Nephron progenitor cell (in vitro differentiated cells): ENCODE measurements around the gene CLDN24.
A peak's percentile ranks its signal among the peaks of the same experiment; 100 is the strongest.

Experiments
- DNase-seq: peaks from one replicate; pipeline ENCODE4 v3.0.0; 2021
- H3K27ac Mint-ChIP-seq: 2 replicates; pipeline ENCODE4 v1.8.0; 2021; ENCODE audit warnings: mild to moderate bottlenecking, moderate library complexity, mixed read lengths
- H3K27me3 Mint-ChIP-seq: 2 replicates; pipeline ENCODE4 v1.8.0; 2021; ENCODE audit warnings: mild to moderate bottlenecking, low read depth, mixed read lengths; ENCODE audit not compliant: poor library complexity
- H3K36me3 Mint-ChIP-seq: 2 replicates; pipeline ENCODE4 v1.8.0; 2021; ENCODE audit warnings: low read depth, mixed read lengths
- H3K4me1 Mint-ChIP-seq: 2 replicates; pipeline ENCODE4 v1.8.0; 2021; ENCODE audit warnings: mixed read lengths
- H3K4me3 Mint-ChIP-seq: 2 replicates; pipeline ENCODE4 v1.8.0; 2021; ENCODE audit warnings: mild to moderate bottlenecking, moderate library complexity, mixed read lengths
- H3K9me3 Mint-ChIP-seq: 2 replicates; pipeline ENCODE4 v1.8.0; 2021; ENCODE audit warnings: mild to moderate bottlenecking, moderate library complexity, mixed read lengths
- TF ChIP-seq, protein P1 (sequence below): fragments of 200-600 bp; sonication (generic); IDR thresholded peaks from 2 replicates; pipeline ENCODE4 v1.5.0; 2021; ENCODE audit warnings: antibody characterized with exemption

CLDN24 gene

DNA sequence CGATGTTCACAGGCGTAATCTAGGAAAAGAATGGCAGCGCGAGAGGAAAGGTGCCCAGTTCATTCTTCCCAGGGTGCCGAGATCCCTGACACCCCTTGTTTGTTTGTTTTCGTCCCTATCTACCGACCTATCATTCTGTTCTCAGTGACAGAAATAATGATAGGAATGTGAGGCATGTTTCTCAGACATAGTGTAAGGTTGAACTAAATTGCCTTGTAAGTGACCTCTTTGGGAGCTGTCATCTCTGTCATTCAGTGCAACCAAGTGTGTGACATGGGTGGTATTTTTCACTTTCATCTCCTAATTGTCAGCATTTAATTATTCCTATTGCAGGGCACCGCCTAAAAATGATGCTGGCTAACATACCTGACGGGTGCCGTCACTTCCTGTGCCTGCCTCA is 26.5 kb downstream of the CLDN24 start:
- no peak overlapping the region for H3K4me3 Mint-ChIP-seq

DNA sequence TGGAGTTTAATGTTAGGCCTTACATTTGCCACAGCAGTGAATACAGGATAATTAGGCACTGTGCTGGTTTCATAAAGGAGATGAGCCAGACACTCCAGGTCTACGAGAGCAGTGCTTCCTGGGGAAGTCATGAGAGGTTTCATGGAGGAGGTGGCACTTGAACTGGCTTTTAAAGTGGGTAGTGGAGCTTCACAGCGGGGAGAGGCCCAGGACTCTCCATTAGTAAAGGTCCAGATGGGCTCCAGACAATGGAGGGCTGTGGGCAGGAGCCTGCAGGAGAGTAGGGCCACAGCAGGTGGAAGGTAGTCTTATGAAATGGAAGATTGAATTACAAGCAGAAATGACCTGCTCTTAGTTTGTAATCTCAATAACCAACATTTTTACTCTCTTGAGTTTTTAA is 31.2 kb downstream of the CLDN24 start:
- no peak for DNase-seq
- Mint-ChIP-seq H3K27me3 (peaks cover 6% of the 10 kb centered on the region), H3K9me3 (no peaks in the 10 kb centered on the region), H3K27ac (no peak overlapping the region), H3K36me3 (peaks cover 83% of the 10 kb centered on the region), H3K4me1 (no peaks in the 10 kb centered on the region), H3K4me3 (no peak overlapping the region)
- TF ChIP-seq, protein P1, sequence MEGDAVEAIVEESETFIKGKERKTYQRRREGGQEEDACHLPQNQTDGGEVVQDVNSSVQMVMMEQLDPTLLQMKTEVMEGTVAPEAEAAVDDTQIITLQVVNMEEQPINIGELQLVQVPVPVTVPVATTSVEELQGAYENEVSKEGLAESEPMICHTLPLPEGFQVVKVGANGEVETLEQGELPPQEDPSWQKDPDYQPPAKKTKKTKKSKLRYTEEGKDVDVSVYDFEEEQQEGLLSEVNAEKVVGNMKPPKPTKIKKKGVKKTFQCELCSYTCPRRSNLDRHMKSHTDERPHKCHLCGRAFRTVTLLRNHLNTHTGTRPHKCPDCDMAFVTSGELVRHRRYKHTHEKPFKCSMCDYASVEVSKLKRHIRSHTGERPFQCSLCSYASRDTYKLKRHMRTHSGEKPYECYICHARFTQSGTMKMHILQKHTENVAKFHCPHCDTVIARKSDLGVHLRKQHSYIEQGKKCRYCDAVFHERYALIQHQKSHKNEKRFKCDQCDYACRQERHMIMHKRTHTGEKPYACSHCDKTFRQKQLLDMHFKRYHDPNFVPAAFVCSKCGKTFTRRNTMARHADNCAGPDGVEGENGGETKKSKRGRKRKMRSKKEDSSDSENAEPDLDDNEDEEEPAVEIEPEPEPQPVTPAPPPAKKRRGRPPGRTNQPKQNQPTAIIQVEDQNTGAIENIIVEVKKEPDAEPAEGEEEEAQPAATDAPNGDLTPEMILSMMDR: no peak

More for the DNA sequence above, 26.5 kb downstream of the CLDN24 start:
- H3K27ac Mint-ChIP-seq: peak overlapping the region; percentile 54
- H3K9me3 Mint-ChIP-seq: no peaks in the 10 kb centered on the region
- no peak for DNase-seq
- H3K27me3 Mint-ChIP-seq: peaks cover 3% of the 10 kb centered on the region
- TF ChIP-seq, protein P1: no peak
- peaks cover 78% of the 10 kb centered on the region for H3K36me3 Mint-ChIP-seq
- peaks cover 8% of the 10 kb centered on the region for H3K4me1 Mint-ChIP-seq

DNA sequence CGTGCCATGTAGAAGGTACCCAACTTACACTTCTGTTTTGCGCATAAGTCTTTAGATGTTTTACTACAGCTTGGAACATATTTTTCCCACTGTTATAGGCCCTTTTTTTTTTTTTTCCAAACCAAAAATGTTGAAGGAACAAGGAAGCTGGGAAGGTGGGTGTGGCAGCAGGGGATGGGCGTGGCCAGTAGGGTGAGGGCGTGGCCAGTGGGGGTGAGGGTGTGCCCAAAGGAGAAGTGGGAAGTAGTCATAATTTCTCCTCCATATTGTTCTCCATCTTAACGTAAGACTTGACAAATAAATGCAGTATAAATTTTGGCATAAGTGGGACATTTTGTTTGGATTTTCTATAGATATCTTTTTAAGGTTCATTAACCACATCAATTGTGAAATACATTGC is 32.5 kb downstream of the CLDN24 start:
- peaks cover 73% of the 10 kb centered on the region for H3K36me3 Mint-ChIP-seq
- peaks cover 6% of the 10 kb centered on the region for H3K27me3 Mint-ChIP-seq
- TF ChIP-seq, protein P1: no peak
- DNase-seq: no peak
- H3K4me1 Mint-ChIP-seq: no peaks in the 10 kb centered on the region
- no peaks in the 10 kb centered on the region for H3K9me3 Mint-ChIP-seq
- no peak overlapping the region for H3K4me3 Mint-ChIP-seq
- no peak overlapping the region for H3K27ac Mint-ChIP-seq

DNA sequence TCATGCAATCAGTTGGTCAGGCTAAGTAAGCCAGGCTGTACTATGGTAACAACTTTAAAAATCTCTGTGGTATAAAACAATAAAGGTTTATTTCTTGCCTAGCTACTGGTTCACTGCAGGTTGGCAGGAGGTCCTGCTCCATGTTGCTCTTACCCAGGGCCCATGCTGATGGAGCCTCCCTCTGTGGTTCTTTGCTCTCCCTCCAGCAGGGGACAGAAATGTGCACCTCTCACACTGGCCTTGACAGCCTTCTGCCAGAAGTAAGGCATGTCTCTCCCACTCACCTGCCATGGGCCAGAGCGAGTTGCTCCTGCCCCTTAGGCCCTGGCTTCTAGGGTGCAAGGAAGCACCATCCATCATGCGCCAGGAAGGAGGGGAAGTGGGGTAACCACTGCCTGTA is 33.3 kb downstream of the CLDN24 start:
- H3K27ac Mint-ChIP-seq: peak overlapping the region; percentile 90
- no peak overlapping the region for H3K4me3 Mint-ChIP-seq
- no peaks in the 10 kb centered on the region for H3K4me1 Mint-ChIP-seq
- no peaks in the 10 kb centered on the region for H3K9me3 Mint-ChIP-seq
- DNase-seq: no peak
- H3K36me3 Mint-ChIP-seq: peaks cover 73% of the 10 kb centered on the region
- peaks cover 6% of the 10 kb centered on the region for H3K27me3 Mint-ChIP-seq
- TF ChIP-seq, protein P1: no peak

DNA sequence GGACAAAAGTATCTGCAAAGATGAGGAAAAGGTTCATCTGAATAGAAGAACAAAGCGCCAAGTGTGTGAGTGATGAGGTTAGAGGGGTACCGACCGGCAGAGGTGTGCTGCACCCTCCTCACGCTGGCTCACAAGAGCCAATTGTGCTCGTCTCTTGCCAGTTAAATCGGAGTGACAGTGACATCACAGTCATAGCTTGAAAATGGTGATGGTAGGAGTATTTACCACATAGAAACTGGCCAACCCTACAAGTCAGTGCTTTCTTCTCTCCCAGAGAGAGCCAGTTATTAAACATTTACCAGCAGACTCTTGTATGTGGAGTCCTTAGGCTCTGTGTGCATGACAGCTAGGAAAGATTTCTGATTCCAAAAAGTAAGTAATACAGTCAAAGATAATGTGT is 34.5 kb downstream of the CLDN24 start:
- TF ChIP-seq, protein P1: no peak

DNA sequence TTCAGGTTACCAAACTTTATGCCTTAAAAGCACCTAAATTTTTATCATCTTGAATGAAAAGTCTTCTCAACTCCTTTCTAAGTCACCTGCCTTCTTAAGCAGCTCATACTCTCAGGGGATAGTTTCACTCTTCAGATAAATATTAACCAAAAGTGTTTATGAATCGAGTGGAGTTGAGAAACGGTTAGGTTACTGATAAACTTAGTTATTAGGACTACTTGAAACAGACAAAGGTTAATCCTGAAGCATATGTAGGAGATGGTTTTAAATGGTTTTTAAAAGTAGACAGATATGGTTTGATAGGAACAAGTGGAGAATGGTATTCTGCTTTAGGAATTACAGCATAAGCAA is 34.9 kb downstream of the CLDN24 start:
- peaks cover 75% of the 10 kb centered on the region for H3K36me3 Mint-ChIP-seq
- H3K4me3 Mint-ChIP-seq: no peak overlapping the region
- no peaks in the 10 kb centered on the region for H3K4me1 Mint-ChIP-seq
- H3K27ac Mint-ChIP-seq: no peak overlapping the region
- H3K9me3 Mint-ChIP-seq: no peaks in the 10 kb centered on the region
- peaks cover 6% of the 10 kb centered on the region for H3K27me3 Mint-ChIP-seq
- no peak for DNase-seq
- TF ChIP-seq, protein P1: no peak

More for the DNA sequence above, 34.5 kb downstream of the CLDN24 start:
- H3K4me3 Mint-ChIP-seq: no peak overlapping the region
- no peak for DNase-seq
- no peaks in the 10 kb centered on the region for H3K4me1 Mint-ChIP-seq
- H3K36me3 Mint-ChIP-seq: peaks cover 75% of the 10 kb centered on the region
- H3K27me3 Mint-ChIP-seq: peaks cover 6% of the 10 kb centered on the region
- H3K9me3 Mint-ChIP-seq: no peaks in the 10 kb centered on the region
- H3K27ac Mint-ChIP-seq: peak overlapping the region; percentile 22
